NCI-H1105 (cell line): ENCODE measurements around the gene FBXL7.

Experiments used
- DNase-seq: peaks from one replicate; lab custom pipeline; 2025; lab: John Stamatoyannopoulos, UW

The FBXL7 gene

DNA sequence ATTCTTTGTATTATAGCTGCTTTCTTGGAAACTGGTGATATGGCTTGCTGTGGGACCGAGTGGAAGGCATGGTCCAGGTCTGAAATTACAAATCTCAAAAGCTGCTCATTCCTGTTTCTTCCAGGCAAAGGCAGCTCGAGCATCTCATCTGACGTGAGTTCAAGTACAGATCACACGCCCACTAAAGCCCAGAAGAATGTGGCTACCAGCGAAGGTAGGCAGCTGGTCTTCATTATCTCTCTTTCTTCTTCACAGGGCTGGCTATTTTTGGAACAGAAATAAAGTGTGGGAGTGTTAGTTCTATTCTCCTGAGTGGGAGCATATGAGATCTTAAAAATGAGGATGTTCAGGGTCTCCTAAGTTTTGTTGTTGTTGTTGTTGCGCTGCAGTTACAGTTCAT is 115.9 kb downstream of the FBXL7 start:
- DNase-seq = no peak

DNA sequence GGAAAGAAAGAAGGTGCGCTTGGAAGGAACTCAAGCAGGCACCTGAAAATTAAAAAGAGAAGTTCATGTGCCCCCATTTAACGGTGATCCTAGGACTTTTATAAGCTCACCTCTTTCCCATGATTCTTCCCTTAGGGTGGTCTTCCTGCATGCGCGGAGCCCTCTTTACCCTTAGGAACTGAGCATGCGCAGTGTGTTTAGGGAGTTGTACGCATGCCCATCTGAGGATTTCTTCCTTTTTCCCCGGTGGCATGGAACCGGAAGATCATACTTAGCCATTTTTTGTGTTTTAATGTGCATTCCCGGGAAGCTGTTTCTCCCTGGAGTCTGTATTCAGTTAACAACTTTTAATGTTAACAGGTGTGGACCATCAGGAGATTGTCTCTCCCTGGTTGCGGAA is 119.0 kb downstream of the FBXL7 start:
- no peak for DNase-seq

DNA sequence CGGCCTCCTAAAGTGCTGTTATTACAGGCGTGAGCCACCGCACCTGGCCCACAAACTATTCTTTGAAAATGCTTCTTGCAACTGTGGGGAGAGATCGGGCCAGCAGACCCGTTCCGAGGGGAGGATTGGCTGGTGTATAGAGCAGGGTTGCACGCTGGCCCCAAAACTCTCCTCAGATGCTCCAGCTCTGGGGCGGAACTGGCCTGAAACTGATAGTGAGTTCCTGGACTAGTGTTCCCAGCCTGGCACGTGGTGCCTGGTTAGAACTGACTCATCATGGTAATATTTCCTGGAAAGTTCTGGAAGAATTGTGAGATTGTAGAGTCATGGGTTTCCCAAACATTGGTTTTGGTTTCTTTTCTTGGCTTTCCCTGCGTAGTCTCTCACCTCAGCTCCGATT is 120.5 kb downstream of the FBXL7 start:
- DNase-seq = no peak

DNA sequence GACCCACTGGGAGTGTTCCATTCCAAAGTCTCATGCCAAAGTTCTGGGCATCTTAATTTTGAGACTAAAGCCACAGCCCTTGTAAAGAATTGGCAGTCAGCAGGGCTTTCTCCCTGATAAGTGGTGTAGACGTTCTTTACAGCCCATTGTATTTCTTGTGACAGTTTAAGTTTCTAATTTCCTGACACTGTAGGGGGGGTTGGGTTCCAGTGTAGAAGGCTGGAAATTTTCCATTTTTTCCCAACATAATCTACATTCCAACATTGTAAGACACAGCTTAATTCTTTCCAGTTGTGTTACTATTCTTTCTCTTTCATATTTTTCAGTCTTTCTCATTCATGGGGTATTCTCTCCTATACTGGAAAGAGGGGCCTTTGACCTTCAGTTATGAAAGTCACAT is 121.1 kb downstream of the FBXL7 start:
- no peak for DNase-seq

DNA sequence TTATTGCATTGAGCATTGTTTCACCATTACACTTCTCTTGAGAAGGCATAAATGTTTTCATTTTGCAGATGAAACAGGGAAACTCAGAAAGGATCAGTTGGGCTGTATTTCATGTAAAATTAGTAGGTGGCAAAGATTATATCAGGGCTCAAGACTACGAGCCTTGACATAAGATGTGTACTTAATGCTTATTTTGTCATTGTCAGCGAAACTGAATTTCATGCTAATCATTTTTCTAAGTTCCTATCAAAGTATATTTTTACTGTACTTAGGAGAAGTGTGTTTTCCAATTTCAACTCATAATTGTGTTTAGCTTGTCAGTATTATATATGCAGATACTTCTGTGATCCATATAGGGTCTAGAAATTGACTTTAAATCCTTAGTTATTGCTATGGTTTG is 123.8 kb downstream of the FBXL7 start:
- no peak for DNase-seq

DNA sequence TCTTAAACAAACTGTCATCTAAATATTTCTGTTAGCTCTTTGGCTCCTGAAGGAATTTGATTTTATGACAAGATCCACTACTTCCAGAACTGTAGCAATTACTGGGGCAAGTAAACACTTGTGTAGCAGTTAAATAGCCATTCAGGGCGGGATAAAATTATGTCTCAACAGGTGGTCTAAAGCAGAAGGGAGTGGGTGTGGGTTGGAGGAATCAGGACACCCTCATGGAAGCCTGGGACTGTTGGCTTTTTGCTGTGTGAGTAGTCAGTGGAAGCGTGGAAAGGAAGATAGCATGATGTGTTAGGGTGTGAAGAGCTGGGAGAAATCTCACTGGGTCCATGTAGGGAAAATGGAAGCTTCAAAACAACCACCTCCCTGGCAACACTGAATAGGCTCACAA is 127.1 kb downstream of the FBXL7 start:
- no peak for DNase-seq

DNA sequence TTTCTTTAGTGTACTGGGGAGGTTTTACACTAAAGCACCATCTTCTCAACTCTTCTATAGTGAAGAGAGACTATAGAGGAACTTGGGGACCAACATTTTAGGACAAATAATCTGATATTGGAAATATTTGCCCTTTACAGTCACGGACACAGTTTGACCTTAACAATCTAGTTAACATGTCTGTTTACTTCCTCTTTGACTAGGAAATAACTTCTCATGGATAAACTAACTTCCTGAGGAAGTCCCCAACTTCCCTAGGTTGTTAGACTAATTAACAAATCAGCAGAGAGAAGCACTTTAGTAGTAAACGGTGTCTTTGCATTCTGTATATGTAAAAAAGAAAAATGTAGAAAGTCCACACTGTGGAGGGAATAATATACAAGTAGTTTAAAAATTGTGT is 127.7 kb downstream of the FBXL7 start:
- DNase-seq = no peak

DNA sequence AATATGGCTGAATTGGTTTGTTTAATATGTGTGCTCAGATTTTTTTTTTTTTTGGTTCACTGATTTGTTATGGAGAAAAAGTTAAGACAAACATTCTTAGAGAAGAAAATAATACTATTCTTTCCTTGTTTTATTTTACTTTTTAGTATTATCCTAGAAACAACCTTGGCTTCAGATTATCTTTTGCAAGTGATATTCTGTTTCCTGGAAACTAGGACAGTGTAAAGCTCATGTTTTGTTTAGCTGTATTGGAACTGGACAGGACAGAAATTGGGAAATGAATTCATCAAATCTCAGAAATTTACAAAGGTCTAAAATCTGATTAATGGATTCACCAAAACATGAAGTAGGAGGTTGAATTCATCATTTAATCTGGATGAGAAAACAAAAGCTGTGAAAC is 130.5 kb downstream of the FBXL7 start:
- DNase-seq = no peak

DNA sequence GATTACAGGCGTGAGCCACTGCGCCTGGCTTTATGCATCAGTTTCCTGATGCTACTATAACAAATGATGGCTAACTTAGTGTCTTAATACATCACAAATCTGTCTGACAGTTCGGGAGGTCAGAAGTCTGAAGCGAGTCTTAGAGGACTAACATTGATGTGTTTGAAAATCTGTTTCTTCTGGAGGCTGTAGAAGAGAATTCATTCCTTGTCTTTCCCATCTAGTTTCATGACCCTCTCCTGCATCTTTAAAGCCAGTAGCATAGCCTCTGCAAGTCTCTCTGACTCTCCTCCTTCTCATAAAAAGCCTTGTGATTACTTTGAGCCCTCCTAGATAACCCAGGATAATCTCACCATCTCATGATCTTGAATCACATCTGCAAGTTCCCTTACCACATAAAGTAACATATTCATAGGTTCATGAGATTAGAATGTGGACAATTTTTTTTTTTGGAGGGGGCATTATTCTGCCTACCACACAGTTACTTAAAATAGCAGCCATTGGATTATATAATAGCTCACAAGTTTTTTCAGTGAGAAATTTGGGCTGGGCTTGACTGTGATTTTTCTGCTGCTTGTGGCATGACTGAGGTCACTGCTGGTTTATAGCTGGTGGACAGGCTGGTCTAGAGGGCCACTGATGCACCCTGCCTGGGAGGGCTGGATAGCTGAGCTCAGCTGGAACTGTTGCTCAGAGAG is 134.8 kb downstream of the FBXL7 start:
- DNase-seq = no peak

DNA sequence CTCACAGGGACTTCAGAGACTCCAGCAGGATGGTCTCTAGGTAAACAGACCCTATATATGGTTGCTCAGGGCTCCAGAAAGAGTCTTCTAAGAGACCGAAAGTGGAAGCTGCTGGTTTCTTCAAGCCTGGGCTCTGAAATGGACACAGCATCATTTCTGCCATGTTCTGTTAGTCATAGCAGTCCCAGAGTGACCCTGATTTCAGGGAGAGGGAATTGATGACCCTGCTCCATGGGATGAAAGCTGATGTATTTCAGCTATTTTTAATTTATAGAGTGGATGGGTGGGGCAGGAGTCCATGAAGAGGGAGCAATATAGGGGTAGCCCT is 135.3 kb downstream of the FBXL7 start:
- no peak for DNase-seq

DNA sequence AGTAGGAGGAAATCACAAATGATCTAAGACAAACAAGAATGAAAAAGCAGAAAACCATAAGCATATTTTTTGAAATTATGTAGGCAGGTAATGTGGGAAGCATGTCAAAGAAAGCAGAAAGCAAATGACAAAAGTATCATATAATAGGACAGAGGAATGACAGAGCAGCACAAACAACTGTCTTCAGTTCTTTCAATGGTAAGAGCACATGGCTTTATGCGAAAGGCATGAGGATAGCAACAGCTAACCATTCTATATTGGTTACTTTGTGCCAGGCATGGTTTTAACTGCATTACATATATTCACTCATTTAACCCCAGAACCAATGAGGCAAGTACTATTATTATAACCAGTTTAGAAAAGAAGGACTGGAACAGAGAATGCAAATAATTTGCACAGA is 137.4 kb downstream of the FBXL7 start:
- no peak for DNase-seq

DNA sequence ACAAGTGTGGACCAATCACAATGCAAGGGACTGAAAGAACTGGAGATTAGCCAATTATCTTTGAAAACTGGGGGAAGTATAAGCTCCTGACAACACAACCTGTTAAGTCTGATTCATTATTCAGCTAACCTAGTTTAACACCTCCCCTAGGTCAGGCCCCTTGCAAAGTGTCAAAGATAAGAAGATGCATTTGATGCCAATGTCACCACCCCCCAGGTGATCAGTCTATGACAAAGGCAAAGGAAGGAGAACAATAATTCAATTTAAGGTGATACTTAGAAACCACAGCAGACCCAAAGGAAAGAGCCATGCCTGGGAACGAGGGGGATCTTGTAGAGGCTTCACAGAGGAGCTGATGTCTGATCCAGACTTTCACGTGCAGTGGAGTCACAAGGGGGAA is 137.9 kb downstream of the FBXL7 start:
- no peak for DNase-seq

DNA sequence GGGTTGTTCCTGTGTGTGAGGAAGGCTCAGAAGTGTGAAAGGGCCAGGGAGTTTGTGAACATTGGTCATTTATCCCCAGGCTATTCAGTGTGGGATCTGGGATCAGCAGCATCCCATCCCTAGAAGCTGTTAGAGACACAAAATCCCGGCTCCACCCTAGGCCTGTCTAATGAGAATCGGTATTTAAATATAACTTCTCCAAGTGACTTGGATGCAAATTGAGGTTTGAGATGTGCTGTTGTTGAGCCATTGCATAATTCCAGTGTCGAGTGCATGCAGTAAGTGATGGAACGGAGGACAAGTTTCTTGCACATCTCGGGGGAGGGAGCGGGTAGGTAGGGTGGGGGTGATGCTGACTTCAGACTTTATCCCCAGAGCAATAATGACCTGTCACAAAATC is 138.3 kb downstream of the FBXL7 start:
- DNase-seq = no peak

DNA sequence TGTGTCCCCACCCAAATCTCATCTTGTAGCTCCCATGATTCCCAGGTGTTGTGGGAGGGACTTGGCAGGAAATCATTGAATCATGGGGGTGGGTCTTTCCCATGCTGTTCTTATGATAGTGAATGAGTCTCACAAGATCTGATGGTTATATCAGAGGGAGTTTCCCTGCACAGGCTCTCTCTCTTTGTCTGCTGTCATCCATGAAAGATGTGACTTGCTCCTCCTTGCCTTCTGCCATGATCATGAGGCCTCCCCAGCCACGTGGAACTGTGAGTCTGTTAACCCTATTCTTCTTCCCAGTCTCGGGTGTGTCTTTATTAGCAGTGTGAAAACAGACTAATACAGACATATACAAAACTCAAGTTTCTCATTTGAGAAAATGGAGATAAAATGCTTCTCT is 139.3 kb downstream of the FBXL7 start:
- DNase-seq = no peak

DNA sequence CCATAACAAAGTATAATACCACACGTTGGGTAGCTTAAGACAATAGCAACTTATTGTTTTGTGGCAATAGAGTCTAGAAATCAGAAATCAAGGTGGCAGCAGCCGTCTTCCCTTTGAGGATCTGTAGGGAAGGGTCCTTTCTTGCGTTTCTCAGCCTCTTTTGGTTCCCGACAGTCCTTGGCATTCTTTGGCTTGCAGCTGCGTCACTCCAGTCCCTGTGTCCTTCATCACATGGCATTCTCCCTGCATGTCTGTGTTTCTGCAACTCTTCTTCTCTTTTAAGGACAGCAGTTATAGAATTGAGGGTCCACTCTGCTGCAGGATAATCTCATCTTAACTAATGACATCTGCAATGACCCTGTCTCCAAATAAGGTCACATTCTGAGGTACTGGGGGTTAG is 140.1 kb downstream of the FBXL7 start:
- no peak for DNase-seq

DNA sequence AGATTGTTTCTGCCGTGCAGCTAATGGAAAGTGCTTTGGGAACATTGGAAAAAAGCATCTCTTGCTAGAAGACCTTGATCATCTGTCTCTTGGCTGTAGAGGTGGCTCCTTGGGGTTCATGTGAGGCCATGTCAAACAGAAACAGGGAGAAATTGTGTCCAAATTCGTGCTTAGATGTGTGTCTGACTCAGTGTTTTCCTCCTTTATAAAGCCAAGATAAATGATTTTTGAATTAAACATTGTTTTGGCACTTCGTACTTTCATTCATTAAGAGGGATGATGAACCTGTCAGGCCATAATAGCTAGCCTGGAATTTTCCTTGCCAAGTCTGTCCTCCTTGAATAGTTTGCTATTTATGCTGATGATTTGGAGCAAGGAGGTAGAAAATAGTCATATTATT is 143.8 kb downstream of the FBXL7 start:
- no peak for DNase-seq

DNA sequence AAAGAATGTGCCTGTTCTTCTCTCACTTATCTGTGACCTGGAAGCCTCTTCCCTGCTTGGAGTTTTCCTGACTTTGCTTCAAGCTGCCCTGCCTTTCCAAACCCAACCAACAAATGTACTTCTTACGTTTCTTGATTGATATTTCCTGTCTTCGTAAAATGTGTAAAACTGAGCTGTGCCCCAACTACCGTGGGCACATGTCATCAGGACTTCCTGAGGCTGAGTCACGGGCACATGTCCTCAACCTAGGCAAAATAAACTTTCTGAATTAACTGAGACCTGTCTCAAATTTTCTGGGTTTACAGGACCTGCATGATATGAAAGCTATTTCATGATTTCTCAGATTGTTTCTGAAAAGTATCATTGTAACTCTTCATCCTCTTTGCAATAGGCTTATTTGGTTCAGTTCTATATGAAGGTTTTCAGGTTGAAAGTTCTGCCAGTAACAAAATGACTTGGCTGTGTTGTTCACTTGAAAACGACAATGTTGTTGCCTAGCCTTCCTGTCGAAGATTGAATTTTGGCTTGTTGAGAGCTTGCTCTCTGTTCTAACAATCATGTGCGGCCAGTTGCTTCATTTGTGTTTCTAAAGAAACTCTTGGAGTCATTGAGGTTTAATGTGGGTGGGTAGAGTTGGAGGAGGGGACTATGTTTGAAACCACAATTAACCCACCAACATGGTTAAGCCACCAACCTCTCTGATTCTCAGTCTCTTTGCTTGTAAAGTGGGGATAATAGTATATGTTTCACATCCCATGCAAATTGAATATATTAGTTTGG is 145.6 kb downstream of the FBXL7 start:
- no peak for DNase-seq

DNA sequence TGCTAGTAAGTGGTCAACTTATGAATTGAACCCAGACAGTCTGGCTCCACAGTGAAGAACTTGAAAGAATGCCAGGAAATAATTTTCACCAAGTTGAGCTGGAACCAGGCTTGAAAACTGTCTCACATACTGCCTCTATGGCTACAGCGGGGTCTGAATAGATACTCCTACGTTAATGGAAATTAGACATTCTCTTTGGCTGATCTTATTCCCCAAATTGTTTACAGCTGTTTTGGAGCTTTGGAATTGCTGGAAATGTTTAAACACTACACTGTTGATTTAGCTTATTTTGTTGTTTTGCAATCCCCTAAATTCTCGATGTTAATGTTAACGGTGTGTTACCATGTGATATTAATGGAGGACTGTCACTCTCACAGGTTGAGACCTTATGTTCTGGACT is 146.4 kb downstream of the FBXL7 start:
- no peak for DNase-seq

DNA sequence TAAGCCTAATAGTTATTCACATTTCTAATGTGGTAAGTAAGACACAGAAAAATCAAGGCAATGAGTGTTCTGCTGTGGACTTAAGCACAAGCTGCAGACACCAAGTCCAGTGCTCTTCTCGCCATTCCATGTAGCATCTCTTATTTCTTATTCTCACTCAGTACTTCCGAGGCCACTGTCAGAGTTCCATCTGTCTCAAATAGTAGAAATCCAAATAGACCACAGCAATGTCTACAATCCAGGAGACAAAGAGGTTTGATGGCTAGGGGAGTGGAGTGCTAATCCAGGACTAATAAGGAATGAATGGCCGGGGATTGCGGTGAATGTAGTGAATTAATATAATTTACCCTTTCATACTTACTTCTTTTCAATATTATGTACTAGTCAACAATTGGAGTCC is 147.3 kb downstream of the FBXL7 start:
- no peak for DNase-seq

DNA sequence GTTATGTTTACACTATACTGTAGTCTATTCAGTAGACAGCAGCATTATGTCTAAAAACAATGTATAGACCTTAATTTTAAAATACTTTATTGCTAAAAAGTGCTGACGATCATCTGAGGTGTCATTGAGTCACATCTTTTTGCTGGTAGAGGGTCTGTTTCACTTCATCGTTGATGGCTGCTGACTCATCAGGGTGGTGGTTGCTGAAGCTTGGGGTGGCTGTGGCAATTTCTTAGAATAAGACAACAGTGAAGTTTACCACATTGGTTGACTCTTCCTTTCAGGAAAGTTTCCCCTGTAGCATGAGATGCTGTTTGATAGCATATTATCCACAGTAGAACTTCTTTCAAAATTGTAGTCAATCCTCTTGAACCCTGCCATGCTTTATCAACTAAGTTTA is 150.3 kb downstream of the FBXL7 start:
- DNase-seq = no peak

DNA sequence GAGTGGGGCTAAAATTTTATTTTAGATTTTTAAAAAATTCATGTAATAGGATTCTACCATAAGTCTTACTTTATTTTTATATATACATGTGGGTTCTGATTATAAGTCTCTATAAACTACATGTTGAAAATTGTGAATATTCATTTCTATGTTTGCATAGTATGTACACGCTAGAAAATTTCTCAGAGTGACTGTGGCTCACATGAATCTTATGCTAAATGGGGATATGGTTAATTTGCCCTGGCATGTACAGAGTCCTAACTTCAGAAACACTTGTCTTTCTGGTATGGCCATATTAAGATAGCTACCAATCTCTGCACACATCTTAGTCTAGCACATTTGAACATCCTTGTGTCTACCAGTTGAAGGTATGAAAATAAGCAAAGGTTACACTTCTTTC is 154.8 kb downstream of the FBXL7 start:
- no peak for DNase-seq

DNA sequence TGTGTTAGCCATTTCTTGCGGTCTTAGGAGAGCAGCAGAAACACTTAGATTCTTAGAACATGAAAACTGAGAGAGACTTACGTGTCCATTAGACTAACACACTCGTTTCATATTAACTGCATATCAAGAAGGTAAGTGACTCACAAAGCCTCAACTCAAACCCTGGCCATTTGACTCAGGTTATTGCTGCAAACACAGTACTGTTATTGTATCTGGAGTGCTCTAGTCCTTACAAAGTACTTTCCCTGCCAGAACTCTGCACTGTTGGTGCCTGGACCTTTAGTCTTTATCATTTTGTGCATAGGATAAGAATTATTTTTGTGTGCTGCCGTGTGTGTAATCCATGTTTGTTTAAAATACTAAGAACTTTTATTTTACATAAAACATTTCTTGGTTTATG is 155.7 kb downstream of the FBXL7 start:
- DNase-seq = no peak

DNA sequence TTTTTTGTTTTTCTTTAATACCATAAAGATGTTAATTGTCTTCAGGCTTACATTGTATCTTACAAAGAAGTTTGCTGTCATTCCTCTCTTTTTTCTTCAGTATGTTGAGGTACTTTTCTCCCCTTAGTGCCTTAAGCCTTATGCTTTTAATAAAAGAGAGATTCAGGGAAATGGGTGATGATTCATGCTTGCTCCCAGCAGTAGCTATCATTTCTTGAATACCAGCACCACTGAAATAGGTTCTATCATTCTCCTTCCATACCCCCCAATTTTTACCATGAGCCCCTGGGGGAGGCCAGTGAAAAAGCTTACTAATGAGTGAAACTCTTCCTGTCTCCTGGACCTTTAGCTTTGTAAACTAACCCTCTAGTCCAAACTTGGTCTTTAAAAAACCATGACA is 165.0 kb downstream of the FBXL7 start:
- no peak for DNase-seq

DNA sequence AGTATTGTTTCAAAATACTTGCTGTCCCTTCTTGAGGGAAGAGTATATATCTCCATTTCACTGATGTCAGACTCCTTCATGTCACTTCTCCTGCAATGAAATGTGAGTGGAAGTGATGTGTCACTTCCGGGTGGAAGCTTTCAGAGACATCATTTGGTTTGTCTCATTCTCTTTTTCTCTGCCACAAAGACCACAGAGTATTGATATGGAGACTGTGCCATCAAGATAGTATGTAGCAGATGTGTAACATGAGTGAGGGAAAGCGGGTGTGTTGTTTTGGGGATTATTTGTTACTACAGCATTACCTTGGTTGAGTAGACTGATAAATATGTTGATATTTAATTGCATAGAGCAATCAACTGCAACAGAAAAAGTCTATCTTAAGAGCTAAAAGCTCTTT is 169.8 kb downstream of the FBXL7 start:
- DNase-seq = no peak
